ENCODE data around the gene CFDP1. TPM values are rescaled to one million over a fixed set of nuclear protein-coding genes. Genes with fewer than 3 reads are reported as not detected.

The CFDP1 gene
- polyA plus RNA-seq, 3 donors: 12.9 to 23.2 (median 19.0) TPM

DNA sequence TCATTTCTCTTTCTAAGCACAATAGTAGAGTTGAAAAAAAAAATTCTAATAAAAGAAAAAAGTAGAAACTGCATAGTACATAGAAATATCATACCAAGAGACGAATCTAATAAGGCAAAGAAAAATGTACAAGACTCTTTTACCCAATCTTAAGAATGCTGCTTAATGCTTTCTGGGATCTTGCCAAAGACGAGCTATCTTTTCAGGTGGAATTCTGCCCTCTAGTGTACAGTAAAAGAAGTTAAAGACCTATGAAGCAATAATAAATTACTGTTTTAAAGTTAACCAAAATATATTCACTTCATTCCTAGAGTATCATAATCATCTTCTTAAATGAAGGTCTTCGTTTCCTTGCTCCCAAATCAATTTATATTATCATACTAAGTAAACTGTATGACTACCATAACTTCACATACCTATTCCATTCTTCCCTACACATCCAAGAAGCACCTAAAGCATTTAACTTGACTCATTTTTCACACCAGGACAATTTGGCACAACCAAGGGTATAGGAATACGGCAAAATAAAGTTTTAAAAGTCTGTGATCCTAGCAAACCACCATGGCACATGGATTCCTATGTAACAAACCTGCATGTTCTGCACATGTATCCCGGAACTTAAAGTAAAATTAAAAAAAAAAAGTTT is 47.7 kb downstream of the CFDP1 start:
- peaks cover 6 to 36% of the 10 kb centered on the region in 2 donors for H3K36me3 ChIP-seq (replicated peaks in 1 of 2; ENCODE audit: control insufficient read depth in 1 of 2, insufficient read depth in 2 of 2, low read length in 2 of 2)
- H3K9me3 ChIP-seq (replicated peaks in 1 of 2; ENCODE audit: control insufficient read depth in 1 of 2, insufficient read depth in 1 of 2, low read length in 2 of 2): peaks cover 0 to 9% of the 10 kb centered on the region in 2 donors
- H3K27me3 ChIP-seq (ENCODE audit: control insufficient read depth in 2 of 2, insufficient read depth in 2 of 2, low read length in 2 of 2): peaks cover 65 to 88% of the 10 kb centered on the region in 2 donors
- no peak overlapping the region for H3K27ac Mint-ChIP-seq
- H3K4me1 Mint-ChIP-seq: peaks cover 9% of the 10 kb centered on the region
- peaks cover 59 to 88% (median 72%) of the 10 kb centered on the region in 3 donors for H3K27me3 Mint-ChIP-seq (ENCODE audit: low read depth in 3 of 3)
- no peak overlapping the region for H3K4me2 ChIP-seq (replicated peaks; ENCODE audit: extremely low read depth, low read length, poor library complexity, severe bottlenecking)
- intact Hi-C loops (cut with micrococcal nuclease): loop anchor here in 1 of 2 donors (2.0 to 5.0 kb wide), 2 partner anchors 153 to 187 kb away; no protein-coding TSS in a partner anchor
- peaks cover 0 to 15% (median 9%) of the 10 kb centered on the region in 7 donors for H3K9me3 Mint-ChIP-seq
- peak; percentile 52 to 69 (median 68) for DNase-seq
- no peak overlapping the region for H2AFZ ChIP-seq (ENCODE audit: insufficient read depth, low read depth, low read length, poor library complexity, severe bottlenecking)
- peaks cover 68 to 79% of the 10 kb centered on the region in 2 donors for H3K36me3 Mint-ChIP-seq
- no peak overlapping the region for H3K27ac ChIP-seq (ENCODE audit: low read depth in 1 of 2, low read length in 2 of 2)
- peaks cover 6 to 8% of the 10 kb centered on the region in 2 donors for H3K4me1 ChIP-seq (ENCODE audit: control insufficient read depth in 1 of 2, insufficient read depth in 2 of 2, low read length in 2 of 2)
- H3K4me3 ChIP-seq (replicated peaks in 1 of 3; ENCODE audit: low read depth in 2 of 3, low read length in 3 of 3): no peak overlapping the region
- no peak overlapping the region for H3K9ac ChIP-seq (ENCODE audit: insufficient read depth, low read length, poor library complexity, severe bottlenecking)
- H3K79me2 ChIP-seq (ENCODE audit: insufficient read depth, low read length): no peaks in the 10 kb centered on the region
- peak; percentile 84 for TF ChIP-seq CTCF (IDR thresholded peaks at IDR 0.05)
- no CpG with 5 or more reads among the region's 5 CpGs for WGBS (ENCODE audit: insufficient coverage)
- H4K20me1 ChIP-seq (ENCODE audit: insufficient read depth, low read length): peaks cover 47% of the 10 kb centered on the region
- peak overlapping the region in 1 of 2 donors; percentile 63 for H3K4me3 Mint-ChIP-seq

- Histone ChIP-seq H3K27me3 (ENCODE audit: control insufficient read depth in 2 of 2, insufficient read depth in 2 of 2, low read length in 2 of 2) (peaks cover 63 to 81% of the 10 kb centered on the region in 2 donors), H3K9ac (ENCODE audit: insufficient read depth, low read length, poor library complexity, severe bottlenecking) (no peak overlapping the region), H3K4me3 (replicated peaks in 1 of 3; ENCODE audit: low read depth in 2 of 3, low read length in 3 of 3) (no peak overlapping the region), H2AFZ (ENCODE audit: insufficient read depth, low read depth, low read length, poor library complexity, severe bottlenecking) (no peak overlapping the region), H3K36me3 (replicated peaks in 1 of 2; ENCODE audit: control insufficient read depth in 1 of 2, insufficient read depth in 2 of 2, low read length in 2 of 2) (peaks cover 3 to 11% of the 10 kb centered on the region in 2 donors), H3K4me2 (replicated peaks; ENCODE audit: extremely low read depth, low read length, poor library complexity, severe bottlenecking) (no peak overlapping the region), H3K9me3 (replicated peaks in 1 of 2; ENCODE audit: control insufficient read depth in 1 of 2, insufficient read depth in 1 of 2, low read length in 2 of 2) (peaks cover 0 to 9% of the 10 kb centered on the region in 2 donors), H3K79me2 (ENCODE audit: insufficient read depth, low read length) (no peaks in the 10 kb centered on the region), H4K20me1 (ENCODE audit: insufficient read depth, low read length) (peaks cover 60% of the 10 kb centered on the region), H3K4me1 (ENCODE audit: control insufficient read depth in 1 of 2, insufficient read depth in 2 of 2, low read length in 2 of 2) (peaks cover 19 to 22% of the 10 kb centered on the region in 2 donors), H3K27ac (ENCODE audit: low read depth in 1 of 2, low read length in 2 of 2) (no peak overlapping the region)
- Mint-ChIP-seq H3K9me3 (peaks cover 0 to 15% (median 11%) of the 10 kb centered on the region in 7 donors), H3K36me3 (peaks cover 58 to 68% of the 10 kb centered on the region in 2 donors), H3K4me3 (peak overlapping the region in 1 of 2 donors; percentile 87), H3K27me3 (ENCODE audit: low read depth in 3 of 3) (peaks cover 69 to 92% (median 83%) of the 10 kb centered on the region in 3 donors), H3K4me1 (peaks cover 30% of the 10 kb centered on the region), H3K27ac (no peak overlapping the region)
- WGBS (ENCODE audit: insufficient coverage): no CpG with 5 or more reads among the region's 1 CpG
- no peak for TF ChIP-seq CTCF (IDR thresholded peaks at IDR 0.05)
- intact Hi-C loops (cut with micrococcal nuclease): no loop called here
- DNase-seq: no peak
These were observed 50.2 kb downstream of the CFDP1 start for GRCh38 chr16:75383141-75383540.

Data from CD14-positive monocyte (primary cell).